GM23248 (cell line): ENCODE data around the gene FAM3D.

ENCODE experiments used
- EZH2 ChIP-seq: fragments of 200-600 bp; sonication (generic); IDR thresholded peaks from 2 replicates; pipeline ENCODE4 v1.6.1; 2018; ENCODE audit warnings: antibody characterized with exemption, mild to moderate bottlenecking; ENCODE audit not compliant: insufficient read depth, poor library complexity, severe bottlenecking
- EZH2phosphoT487 ChIP-seq: fragments of 200-600 bp; sonication (generic); IDR thresholded peaks from 2 replicates; pipeline ENCODE4 v1.6.1; 2018; ENCODE audit warnings: antibody characterized with exemption, moderate library complexity, mild to moderate bottlenecking, low read depth; ENCODE audit not compliant: insufficient read depth

GRCh38 chr3:58639842-58640241 lies 26.7 kb downstream of the FAM3D start:
- TF ChIP-seq EZH2phosphoT487 (no peak), EZH2 (no peak)
